HEK293 (cell line): ENCODE results near the gene C2.

Source experiments
- CTCF ChIA-PET: fragments of 350-600 bp; formaldehyde crosslinking; extraction: SDS; loops from one replicate; lab custom pipeline; 2021; ENCODE audit warnings: antibody characterized with exemption; lab: Yijun Ruan, JAX
- POLR2A ChIA-PET: fragments of 300-600 bp; formaldehyde crosslinking; extraction: SDS; loops from one replicate; lab custom pipeline; 2020; ENCODE audit warnings: antibody characterized with exemption, inconsistent platforms; lab: Yijun Ruan, JAX
- H3K27ac ChIP-seq: fragments of 200-500 bp; sonication (Bioruptor generic); 2 replicates; pipeline ENCODE4 v1.5.1; 2014; ENCODE audit warnings: low read depth, low read length, control low read depth, inconsistent platforms; ENCODE audit errors: extremely low read depth
- H3K36me3 ChIP-seq, 2 experiments: fragments of 200-500 bp in 1 of 2; sonication (Bioruptor generic) in 1 of 2; 1 replicate in 1 of 2; 2 replicates in 1 of 2; pipeline ENCODE4 v1.5.1; 2014 to 2017; ENCODE audit warnings: inconsistent platforms in 2 of 2, low read length in 2 of 2; ENCODE audit not compliant: control insufficient read depth in 2 of 2, insufficient read depth in 1 of 2
- H3K4me1 ChIP-seq: fragments of 200-500 bp; sonication (Bioruptor generic); 2 replicates; pipeline ENCODE4 v1.5.1; 2014; ENCODE audit warnings: mild to moderate bottlenecking, low read length, inconsistent platforms; ENCODE audit not compliant: control insufficient read depth, insufficient read depth
- H3K4me3 ChIP-seq: 2 replicates; pipeline ENCODE4 v1.5.1; 2011; ENCODE audit warnings: low read depth, mild to moderate bottlenecking, control low read depth, low read length, moderate library complexity
- H3K9me3 ChIP-seq: fragments of 200-500 bp; sonication (Bioruptor generic); 2 replicates; pipeline ENCODE4 v1.5.1; 2014; ENCODE audit warnings: low read depth, low read length, inconsistent platforms; ENCODE audit not compliant: control insufficient read depth, insufficient read depth
- GLIS1 ChIP-seq: fragments of 450-650 bp; formaldehyde crosslinking; IDR thresholded peaks from 2 replicates; pipeline ENCODE4 v1.5.1; 2016; ENCODE audit warnings: missing biosample characterization, missing genetic modification characterization
- HOXA7 ChIP-seq: sonication (generic); formaldehyde crosslinking; IDR thresholded peaks from 2 replicates; pipeline ENCODE4 v1.8.1; 2022; ENCODE audit warnings: missing genetic modification reagents, borderline replicate concordance
- REST ChIP-seq: fragments of 450-650 bp; formaldehyde crosslinking; IDR thresholded peaks from 2 replicates; pipeline ENCODE4 v1.5.1; 2016; ENCODE audit warnings: missing biosample characterization, missing genetic modification characterization
- SALL2 ChIP-seq: fragments of 450-650 bp; formaldehyde crosslinking; IDR thresholded peaks from 2 replicates; pipeline ENCODE4 v1.5.0; 2017; ENCODE audit warnings: missing biosample characterization, mild to moderate bottlenecking, missing genetic modification characterization, borderline replicate concordance
- YY2 ChIP-seq: fragments of 450-650 bp; formaldehyde crosslinking; IDR thresholded peaks from 2 replicates; pipeline ENCODE4 v1.5.1; 2016; ENCODE audit warnings: missing biosample characterization, missing genetic modification characterization
- ZBTB11 ChIP-seq: fragments of 450-650 bp; formaldehyde crosslinking; conservative IDR thresholded peaks from 2 replicates; pipeline ENCODE4 v1.5.1; 2016; ENCODE audit warnings: low read depth, missing biosample characterization, missing genetic modification characterization
- ZBTB21 ChIP-seq: fragments of 450-650 bp; formaldehyde crosslinking; IDR thresholded peaks from 2 replicates; pipeline ENCODE4 v1.5.1; 2017; ENCODE audit warnings: missing biosample characterization, missing genetic modification characterization
- ZFP41 ChIP-seq: fragments of 450-650 bp; formaldehyde crosslinking; IDR thresholded peaks from 2 replicates; pipeline ENCODE4 v1.5.1; 2016; ENCODE audit warnings: missing biosample characterization, missing genetic modification characterization, borderline replicate concordance
- ZIC2 ChIP-seq: fragments of 450-650 bp; formaldehyde crosslinking; IDR thresholded peaks from 2 replicates; pipeline ENCODE4 v1.5.1; 2016; ENCODE audit warnings: missing biosample characterization, missing genetic modification characterization
- ZNF114 ChIP-seq: fragments of 450-650 bp; formaldehyde crosslinking; IDR thresholded peaks from 2 replicates; pipeline ENCODE4 v1.5.0; 2017; ENCODE audit warnings: missing biosample characterization, missing genetic modification characterization
- ZNF184 ChIP-seq: fragments of 450-650 bp; IDR thresholded peaks from 2 replicates; pipeline ENCODE4 v1.5.1; 2018; ENCODE audit warnings: missing biosample characterization, mild to moderate bottlenecking, missing genetic modification characterization
- ZNF473 ChIP-seq: fragments of 450-650 bp; formaldehyde crosslinking; IDR thresholded peaks from 2 replicates; pipeline ENCODE4 v1.5.1; 2017; ENCODE audit warnings: missing biosample characterization, missing genetic modification characterization
- ZNF48 ChIP-seq: fragments of 450-650 bp; formaldehyde crosslinking; IDR thresholded peaks from 2 replicates; pipeline ENCODE4 v1.5.1; 2016; ENCODE audit warnings: missing biosample characterization, missing genetic modification characterization
- ZNF548 ChIP-seq: fragments of 450-650 bp; formaldehyde crosslinking; IDR thresholded peaks from 2 replicates; pipeline ENCODE4 v1.5.1; 2016; ENCODE audit warnings: missing biosample characterization, missing genetic modification characterization
- ZNF561 ChIP-seq: fragments of 450-650 bp; IDR thresholded peaks from 2 replicates; pipeline ENCODE4 v1.5.1; 2018; ENCODE audit warnings: missing biosample characterization, missing genetic modification characterization, borderline replicate concordance
- ZNF580 ChIP-seq: fragments of 450-650 bp; formaldehyde crosslinking; IDR thresholded peaks from 2 replicates; pipeline ENCODE4 v1.5.1; 2016; ENCODE audit warnings: missing biosample characterization, missing genetic modification characterization
- ZNF664 ChIP-seq: fragments of 450-650 bp; formaldehyde crosslinking; IDR thresholded peaks from 2 replicates; pipeline ENCODE4 v1.5.1; 2016; ENCODE audit warnings: missing biosample characterization, missing genetic modification characterization

The C2 gene

DNA sequence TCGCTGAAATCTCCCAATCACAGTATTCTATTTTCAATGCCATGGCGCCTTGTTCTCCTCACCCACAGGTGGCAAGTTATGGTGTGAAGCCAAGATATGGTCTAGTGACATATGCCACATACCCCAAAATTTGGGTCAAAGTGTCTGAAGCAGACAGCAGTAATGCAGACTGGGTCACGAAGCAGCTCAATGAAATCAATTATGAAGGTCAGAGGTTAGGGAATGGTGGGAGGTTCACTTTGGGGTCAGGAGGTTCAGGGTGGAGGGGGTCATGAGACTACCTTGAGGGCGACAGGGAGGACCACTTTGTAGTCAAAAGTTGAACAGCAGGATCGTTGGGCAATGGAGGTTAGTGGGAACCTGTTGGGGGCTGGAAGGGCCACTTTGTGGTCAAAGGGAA is 20.8 kb downstream of the C2 start:
- CTCF ChIA-PET = interaction anchor here (0.6 to 0.7 kb wide), 2 partner anchors 148 to 157 kb away, joined by 3 read pairs; no protein-coding TSS in a partner anchor
- peaks cover 0 to 28% of the 10 kb centered on the region in 2 experiments; a peak in 1 of 3 replicates for H3K36me3 ChIP-seq
- no peaks in the 10 kb centered on the region for H3K4me1 ChIP-seq
- TF ChIP-seq HOXA7 (CRISPR knock-in tag) (no peak), YY2 (tag by site-specific recombination) (no peak), ZNF580 (tag by site-specific recombination) (no peak), ZNF473 (tag by site-specific recombination) (no peak), ZBTB11 (tag by site-specific recombination) (no peak), ZNF664 (tag by site-specific recombination) (no peak), ZNF184 (tag by site-specific recombination) (no peak), ZBTB21 (no peak), REST (tag by site-specific recombination) (no peak), GLIS1 (tag by site-specific recombination) (no peak), SALL2 (tag by site-specific recombination) (no peak), ZNF114 (tag by site-specific recombination) (no peak), ZNF561 (tag by site-specific recombination) (no peak), ZNF48 (tag by site-specific recombination) (no peak), ZNF548 (tag by site-specific recombination) (no peak)
- H3K9me3 ChIP-seq = no peaks in the 10 kb centered on the region
- H3K4me3 ChIP-seq = no peak overlapping the region
- H3K27ac ChIP-seq = no peak overlapping the region
- POLR2A ChIA-PET = interaction anchor here (0.6 to 1.9 kb wide), 9 partner anchors 10 to 155 kb away, joined by 3 to 9 read pairs (median 3); partner anchors contain the start of genes DXO and NEU1

DNA sequence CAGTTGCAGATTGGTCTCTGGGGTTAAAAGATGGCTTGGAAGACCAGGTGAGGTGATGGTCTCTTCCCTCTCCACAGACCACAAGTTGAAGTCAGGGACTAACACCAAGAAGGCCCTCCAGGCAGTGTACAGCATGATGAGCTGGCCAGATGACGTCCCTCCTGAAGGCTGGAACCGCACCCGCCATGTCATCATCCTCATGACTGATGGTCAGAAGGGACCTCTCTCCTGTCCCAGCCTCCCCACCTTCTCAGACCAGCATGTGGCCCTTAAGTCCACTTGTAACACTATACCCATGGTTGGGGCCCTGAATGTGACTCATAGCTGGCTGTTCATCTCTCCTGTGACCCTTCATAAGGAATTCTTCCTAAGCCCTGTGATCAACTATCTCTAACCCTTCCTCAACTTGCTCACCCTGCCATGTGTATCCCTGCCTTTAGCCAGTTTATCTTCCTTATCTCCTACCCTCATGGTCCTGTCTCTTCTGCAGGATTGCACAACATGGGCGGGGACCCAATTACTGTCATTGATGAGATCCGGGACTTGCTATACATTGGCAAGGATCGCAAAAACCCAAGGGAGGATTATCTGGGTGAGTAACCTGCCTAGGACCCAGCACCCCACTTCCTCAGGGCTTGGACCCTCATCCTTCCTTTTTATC is 21.4 kb downstream of the C2 start:
- Histone ChIP-seq H3K4me3 (no peak overlapping the region), H3K36me3 (peaks cover 6 to 34% of the 10 kb centered on the region in 2 experiments; a peak in 1 of 3 replicates), H3K27ac (no peak overlapping the region), H3K9me3 (no peaks in the 10 kb centered on the region)
- CTCF ChIA-PET = no interaction called here
- no peak for TF ChIP-seq ZFP41 (tag by site-specific recombination)
- TF ChIP-seq ZIC2 (tag by site-specific recombination) = 0 out of 2 replicates have a peak, but pooled peaks have one; percentile 18
- TF ChIP-seq, all 188 proteins: peak for 1
- H3K4me1 ChIP-seq = no peaks in the 10 kb centered on the region
- POLR2A ChIA-PET = interaction anchor here (0.6 to 4.2 kb wide), 11 partner anchors 9 to 154 kb away, joined by 3 to 17 read pairs (median 3); partner anchors contain the start of genes DXO, NELFE, NEU1 and SKIC2
